Erythroblast (primary cell): ENCODE measurements around the gene TMEM141.

Experiments used
- GATA1 ChIP-seq: IDR thresholded peaks from 2 replicates; pipeline ENCODE4 v1.6.1; 2011; ENCODE audit warnings: low read depth, mild to moderate bottlenecking, control low read depth, low read length, moderate library complexity
- POLR2A ChIP-seq: IDR thresholded peaks from 2 replicates; pipeline ENCODE4 v1.6.1; 2011; ENCODE audit warnings: mild to moderate bottlenecking, low read length

GRCh38 chr9:136821826-136822544, 30.8 kb downstream of the TMEM141 start:
- TF ChIP-seq POLR2A (no peak), GATA1 (no peak)
